HepG2 (cell line): ENCODE measurements around the gene PPIG. TPM values are rescaled to one million over a fixed set of nuclear protein-coding genes. Genes with fewer than 3 reads are reported as not detected.

Source experiments
- ATF7 ChIP-seq, 2 experiments: fragments of 450-650 bp in 1 of 2; sonication (generic) in 1 of 2; formaldehyde crosslinking in 1 of 2; IDR thresholded peaks; 2 replicates each; pipeline versions ENCODE4 v1.4.0 to v1.6.1; 2016 to 2020; ENCODE audit warnings: antibody characterized with exemption in 1 of 2, mild to moderate bottlenecking in 1 of 2, missing genetic modification reagents in 1 of 2
- ERF ChIP-seq: IDR thresholded peaks from 2 replicates; pipeline ENCODE4 v1.6.1; 2018; ENCODE audit warnings: missing biosample characterization, missing genetic modification reagents
- ESRRA ChIP-seq: sonication (generic); formaldehyde crosslinking; IDR thresholded peaks from 2 replicates; pipeline ENCODE4 v1.5.1; 2020; ENCODE audit warnings: mild to moderate bottlenecking, low read depth, missing genetic modification reagents
- JARID2 ChIP-seq: sonication (generic); formaldehyde crosslinking; IDR thresholded peaks from 2 replicates; pipeline ENCODE4 v1.8.1; 2023; ENCODE audit warnings: missing genetic modification reagents, inconsistent platforms; ENCODE audit not compliant: insufficient replicate concordance
- KDM3A ChIP-seq: IDR thresholded peaks from 2 replicates; pipeline ENCODE4 v1.6.1; 2018; ENCODE audit warnings: low read depth, missing compliant biosample characterization
- KIAA2018 ChIP-seq: sonication (generic); formaldehyde crosslinking; IDR thresholded peaks from 2 replicates; pipeline ENCODE4 v1.5.0; 2020; ENCODE audit warnings: mild to moderate bottlenecking, missing genetic modification reagents, borderline replicate concordance
- KLF12 ChIP-seq: sonication (generic); formaldehyde crosslinking; IDR thresholded peaks from 2 replicates; pipeline ENCODE4 v1.4.0; 2020; ENCODE audit warnings: missing genetic modification reagents, borderline replicate concordance
- NCOA5 ChIP-seq: sonication (generic); formaldehyde crosslinking; IDR thresholded peaks from 2 replicates; pipeline ENCODE4 v1.4.0; 2020; ENCODE audit warnings: missing genetic modification reagents
- SETDB1 ChIP-seq: sonication (generic); formaldehyde crosslinking; IDR thresholded peaks from 2 replicates; pipeline ENCODE4 v1.5.1; 2020; ENCODE audit warnings: missing genetic modification reagents, mild to moderate bottlenecking, borderline replicate concordance
- TCF7L2 ChIP-seq: IDR thresholded peaks from 2 replicates; pipeline ENCODE4 v1.6.1; 2011; ENCODE audit warnings: mild to moderate bottlenecking, low read depth, low read length, moderate library complexity
- TRIM22 ChIP-seq: fragments of 450-650 bp; IDR thresholded peaks from 2 replicates; pipeline ENCODE4 v1.6.1; 2017
- ZBTB42 ChIP-seq: sonication (generic); formaldehyde crosslinking; IDR thresholded peaks from 2 replicates; pipeline ENCODE4 v1.5.0; 2020; ENCODE audit warnings: mild to moderate bottlenecking, missing genetic modification reagents
- ZC3H4 ChIP-seq: sonication (generic); formaldehyde crosslinking; IDR thresholded peaks from 2 replicates; pipeline ENCODE4 v1.4.0; 2020; ENCODE audit warnings: missing genetic modification reagents, borderline replicate concordance
- ZNF432 ChIP-seq: sonication (generic); formaldehyde crosslinking; IDR thresholded peaks from 2 replicates; pipeline ENCODE4 v1.5.0; 2020; ENCODE audit warnings: missing genetic modification reagents, mild to moderate bottlenecking, borderline replicate concordance
- ZNF44 ChIP-seq: sonication (generic); formaldehyde crosslinking; IDR thresholded peaks from 2 replicates; pipeline ENCODE4 v1.5.1; 2020; ENCODE audit warnings: mild to moderate bottlenecking, missing genetic modification reagents
- ZNF563 ChIP-seq: sonication (generic); formaldehyde crosslinking; IDR thresholded peaks from 2 replicates; pipeline ENCODE4 v1.8.0; 2022; ENCODE audit warnings: mild to moderate bottlenecking, moderate library complexity, missing genetic modification reagents
- ZNF616 ChIP-seq: sonication (generic); formaldehyde crosslinking; IDR thresholded peaks from 2 replicates; pipeline ENCODE4 v1.5.0; 2020; ENCODE audit warnings: low read depth, mild to moderate bottlenecking, missing genetic modification reagents
- ZNF629 ChIP-seq: sonication (generic); formaldehyde crosslinking; conservative IDR thresholded peaks from 2 replicates; pipeline ENCODE4 v1.5.0; 2020; ENCODE audit warnings: missing genetic modification reagents
- polyA plus RNA-seq, 8 experiments: library from polyadenylated mRNA; depleted of rRNA in 3 of 8; stranded (reverse) in 7 of 8; unstranded in 1 of 8; fragments of >200 nt; fragmentation: Illumina TruSeq in 4 of 8; extraction: Trizol in 4 of 8; gene quantifications; 2 replicates each; pipeline versions ENCODE4 v1.2.1 to v1.2.3, GENCODE V29; 2011 to 2016; ENCODE audit warnings: low read depth in 4 of 8, missing spikeins in 1 of 8, mixed read lengths in 1 of 8; ENCODE audit not compliant: insufficient read depth in 1 of 8
- total RNA-seq, 5 experiments: library from RNA; depleted of rRNA; stranded (reverse); fragments of >200 nt; fragmentation: Illumina TruSeq; extraction: Trizol; gene quantifications; 2 replicates each; pipeline ENCODE4 v1.2.3, GENCODE V29; 2016; ENCODE audit warnings: low read depth in 1 of 5
- TF ChIP-seq, protein P1 (sequence below): IDR thresholded peaks from 2 replicates; pipeline ENCODE4 v1.6.1; 2012; ENCODE audit warnings: low read depth, low read length, improper control_type of control experiment

The PPIG gene
- total and polyA plus RNA-seq, 2 of the 13 experiments (the other 11 are each of a cell fraction or from before 2014, with no cell fraction given): 31.3 to 81.0 TPM

DNA sequence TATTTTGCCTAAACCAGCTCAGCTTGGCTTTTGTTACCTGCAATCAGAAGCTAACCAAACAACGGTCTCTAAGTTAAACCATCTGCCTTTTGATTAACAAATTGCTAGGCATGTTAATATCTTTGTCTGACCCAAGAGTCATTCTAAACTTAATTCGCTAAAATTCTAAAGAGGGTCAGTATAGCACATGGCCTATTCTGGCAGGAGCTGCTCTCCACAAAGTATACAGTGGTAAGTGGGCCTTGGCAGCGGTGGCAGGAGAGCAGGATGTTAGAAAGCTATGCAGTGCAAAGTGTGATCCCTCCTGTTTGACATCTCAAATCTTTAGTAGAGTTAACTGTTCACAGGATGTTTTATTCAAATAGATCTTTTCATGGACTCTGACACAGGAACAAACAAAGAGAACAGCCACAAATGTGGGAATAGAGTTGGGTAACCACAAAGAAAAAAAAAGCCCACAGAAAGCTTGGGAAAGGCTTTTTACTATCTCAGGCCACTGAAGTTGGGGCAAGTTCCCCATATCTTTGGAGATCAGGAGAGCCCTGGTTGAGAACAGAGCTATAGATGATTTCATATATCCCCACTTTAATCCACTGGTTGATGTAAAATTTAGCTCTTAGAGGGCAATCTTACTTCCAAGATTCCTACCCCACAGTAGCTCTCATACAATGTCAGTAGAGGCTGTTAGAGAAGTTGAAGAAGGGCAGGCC lies 99.4 kb downstream of the PPIG start (continued):
- TF ChIP-seq TRIM22 (no peak), ZNF432 (no peak), SETDB1 (CRISPR knock-in tag) (no peak), ZNF44 (CRISPR knock-in tag) (0 out of 2 replicates have a peak, but pooled peaks have one; percentile 32), KLF12 (CRISPR knock-in tag) (no peak), ZC3H4 (CRISPR knock-in tag) (no peak), ZNF629 (CRISPR knock-in tag) (no peak), ATF7 (IDR thresholded peaks at IDR 0.05) (no peak), ATF7 (CRISPR knock-in tag; IDR thresholded peaks at IDR 0.05) (no peak), ESRRA (CRISPR knock-in tag) (peak; percentile 41; the same call in 1 of the 2 replicates), TCF7L2 (no peak), ZBTB42 (CRISPR knock-in tag) (no peak; the same call in 1 of the 2 replicates), ERF (CRISPR knock-in tag) (no peak; the same call in 1 of the 2 replicates), ZNF616 (CRISPR knock-in tag) (no peak), KDM3A (CRISPR knock-in tag) (no peak), NCOA5 (CRISPR knock-in tag) (no peak), KIAA2018 (no peak), JARID2 (CRISPR knock-in tag) (no peak), ZNF563 (CRISPR knock-in tag) (no peak)
- TF ChIP-seq, protein P1, sequence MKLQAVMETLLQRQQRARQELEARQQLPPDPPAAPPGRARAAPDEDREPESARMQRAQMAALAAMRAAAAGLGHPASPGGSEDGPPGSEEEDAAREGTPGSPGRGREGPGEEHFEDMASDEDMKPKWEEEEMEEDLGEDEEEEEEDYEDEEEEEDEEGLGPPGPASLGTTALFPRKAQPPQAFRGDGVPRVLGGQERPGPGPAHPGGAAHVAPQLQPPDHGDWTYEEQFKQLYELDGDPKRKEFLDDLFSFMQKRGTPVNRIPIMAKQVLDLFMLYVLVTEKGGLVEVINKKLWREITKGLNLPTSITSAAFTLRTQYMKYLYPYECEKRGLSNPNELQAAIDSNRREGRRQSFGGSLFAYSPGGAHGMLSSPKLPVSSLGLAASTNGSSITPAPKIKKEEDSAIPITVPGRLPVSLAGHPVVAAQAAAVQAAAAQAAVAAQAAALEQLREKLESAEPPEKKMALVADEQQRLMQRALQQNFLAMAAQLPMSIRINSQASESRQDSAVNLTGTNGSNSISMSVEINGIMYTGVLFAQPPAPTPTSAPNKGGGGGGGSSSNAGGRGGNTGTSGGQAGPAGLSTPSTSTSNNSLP: peak; percentile 98
